ENCODE data around the gene PAPPA2. TPM values are rescaled to one million over a fixed set of nuclear protein-coding genes. Genes with fewer than 3 reads are reported as not detected.
"Not testable (repeated sequence)": the region's sequence is repeated elsewhere in the genome, so short reads cannot be mapped to it uniquely, and the experiment has no call there.

PAPPA2 gene
- polyA plus RNA-seq, 12 donors = 0.16 to 24.5 (median 0.39) TPM; not detected in 2

GRCh38 chr1:176552217-176552991 is 89.4 kb downstream of the PAPPA2 start:
- DNase-seq = no peak

- DNase-seq = no peak
Measured at GRCh38 chr1:176552999-176553398, 90.0 kb downstream of the PAPPA2 start.

DNA sequence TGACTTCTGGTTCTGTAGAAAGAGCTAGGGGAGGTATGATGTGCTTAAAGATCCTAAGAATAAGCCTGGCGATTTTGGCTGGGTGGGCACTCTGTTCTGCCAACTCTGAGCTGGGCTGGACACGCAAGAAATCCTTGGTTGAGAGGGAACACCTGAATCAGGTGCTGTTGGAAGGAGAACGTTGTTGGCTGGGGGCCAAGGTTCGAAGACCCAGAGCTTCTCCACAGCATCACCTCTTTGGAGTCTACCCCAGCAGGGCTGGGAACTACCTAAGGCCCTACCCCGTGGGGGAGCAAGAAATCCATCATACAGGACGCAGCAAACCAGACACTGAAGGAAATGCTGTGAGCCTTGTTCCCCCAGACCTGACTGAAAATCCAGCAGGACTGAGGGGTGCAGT is 93.3 kb downstream of the PAPPA2 start:
- no peak for DNase-seq

DNA sequence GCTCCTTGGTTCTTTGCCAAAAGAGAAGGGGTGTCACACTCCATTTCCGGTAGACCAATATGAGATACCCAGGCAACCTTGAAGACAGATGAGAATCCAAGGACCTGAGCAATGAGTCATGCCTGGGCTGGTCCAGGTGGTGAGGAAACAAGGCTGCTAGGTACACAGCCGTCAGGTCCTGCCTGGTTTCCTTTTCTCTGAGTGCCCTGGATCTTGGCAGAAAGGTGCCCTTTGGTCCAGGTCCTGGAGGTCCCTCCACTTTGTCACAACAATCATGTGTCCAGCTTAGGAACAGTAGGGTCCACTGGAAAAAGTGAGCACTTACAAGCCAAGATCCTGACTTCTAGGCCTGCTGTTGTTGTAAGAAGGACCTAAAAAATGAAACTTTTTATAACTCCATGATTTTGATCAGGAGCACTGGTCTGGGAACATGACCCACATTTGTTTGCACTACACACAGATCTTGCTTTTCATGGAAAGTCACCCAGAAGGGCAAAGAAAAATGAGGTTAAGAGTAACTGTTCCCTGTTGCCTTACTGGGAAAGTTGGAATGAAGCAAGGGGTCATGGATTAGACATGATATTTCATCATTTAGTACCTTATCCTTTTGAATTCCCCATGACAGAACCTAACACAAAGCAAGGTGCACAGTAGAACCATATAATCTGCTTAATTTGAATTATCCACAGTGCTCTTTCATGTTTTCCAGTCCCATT is 94.7 kb downstream of the PAPPA2 start:
- DNase-seq = no peak

DNA sequence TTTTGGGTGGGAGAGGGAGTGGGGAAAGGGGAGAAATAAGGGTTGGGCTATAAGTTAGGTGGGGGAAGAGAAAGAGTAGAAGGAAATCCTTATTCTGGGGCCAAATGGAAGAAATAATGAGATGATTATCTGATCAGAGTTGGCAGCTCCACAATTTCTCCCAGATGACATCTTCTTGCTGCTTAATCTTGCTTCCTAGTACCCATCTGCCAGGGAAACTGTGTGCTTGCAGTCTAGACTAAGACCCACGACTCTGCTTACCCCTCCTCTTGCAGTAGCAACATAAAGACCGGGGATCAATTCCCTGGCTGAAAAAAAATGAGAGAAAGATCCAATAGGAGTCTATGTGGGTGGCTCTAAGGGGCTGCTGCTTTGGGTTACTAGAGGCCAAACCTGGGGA is 95.6 kb downstream of the PAPPA2 start:
- no peak for DNase-seq

- DNase-seq = no peak
Measured at GRCh38 chr1:176559474-176559873, 96.5 kb downstream of the PAPPA2 start.

- peak; percentile 87 for DNase-seq
Measured at GRCh38 chr1:176559878-176560277, 96.9 kb downstream of the PAPPA2 start.

DNA sequence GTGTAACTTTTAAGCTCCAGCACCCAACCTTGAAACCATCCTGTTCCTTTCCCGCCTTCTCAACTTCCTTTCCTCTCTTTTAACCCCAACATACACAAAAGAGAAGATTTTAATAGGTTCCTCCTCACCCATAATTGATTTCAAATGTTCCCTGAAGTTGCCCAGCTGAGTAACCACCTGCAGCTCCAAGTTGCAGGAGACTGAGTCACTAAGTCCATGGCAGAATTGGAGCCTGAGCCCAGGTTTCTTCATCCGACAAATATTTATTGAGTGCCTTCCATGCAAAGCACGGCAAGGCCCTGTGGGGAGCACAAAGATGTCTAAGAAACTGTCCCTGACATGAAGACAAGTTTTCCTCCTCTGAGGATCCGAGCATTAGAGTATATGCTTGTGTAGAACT is 97.7 kb downstream of the PAPPA2 start:
- no peak for DNase-seq

DNA sequence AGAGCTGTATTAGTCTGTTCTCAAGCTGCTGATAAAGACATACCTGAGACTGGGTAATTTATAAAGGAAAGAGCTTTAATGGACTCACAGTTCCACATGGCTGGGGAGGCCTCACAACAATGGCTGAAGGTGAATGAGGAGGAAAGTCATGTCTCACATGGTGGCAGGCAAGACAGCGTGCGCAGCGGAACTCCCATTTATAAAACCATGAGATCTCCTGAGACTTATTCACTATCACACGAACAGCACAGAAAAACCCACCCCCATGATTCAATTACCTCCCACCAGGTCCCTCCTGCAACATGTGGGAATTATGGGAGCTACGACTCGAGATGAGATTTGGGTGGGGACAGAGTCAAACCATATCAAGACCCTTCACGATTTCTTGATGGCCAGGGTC is 98.8 kb downstream of the PAPPA2 start:
- not testable (repeated sequence) for DNase-seq

- no peak for DNase-seq
Measured at GRCh38 chr1:176566004-176566975, 103.3 kb downstream of the PAPPA2 start.

GRCh38 chr1:176567190-176567794 is 104.3 kb downstream of the PAPPA2 start:
- no peak for DNase-seq

DNA sequence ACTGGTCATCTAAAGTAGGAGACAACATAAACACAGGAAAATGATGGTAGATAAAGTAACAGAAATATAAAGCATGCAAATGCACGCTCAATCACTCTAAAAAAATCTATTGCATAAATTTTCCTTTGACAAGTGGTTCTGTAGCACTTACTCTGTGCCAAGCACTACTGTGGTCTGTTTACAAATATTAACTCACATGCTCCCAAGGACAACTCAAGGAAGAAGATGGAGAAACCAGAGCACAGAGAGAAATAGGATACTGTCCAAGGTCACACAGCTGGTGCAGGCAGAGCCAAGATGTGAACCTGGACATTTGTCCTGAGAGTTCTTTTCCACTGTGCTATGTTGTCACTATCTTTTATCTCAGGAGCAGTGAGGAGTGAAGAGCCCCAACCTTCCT is 105.2 kb downstream of the PAPPA2 start:
- no peak for DNase-seq

GRCh38 chr1:176574756-176575155 is 111.8 kb downstream of the PAPPA2 start:
- DNase-seq = no peak

- DNase-seq = no peak
Measured at GRCh38 chr1:176575991-176576390, 113.0 kb downstream of the PAPPA2 start.

GRCh38 chr1:176576670-176577069 is 113.7 kb downstream of the PAPPA2 start:
- DNase-seq = no peak

DNA sequence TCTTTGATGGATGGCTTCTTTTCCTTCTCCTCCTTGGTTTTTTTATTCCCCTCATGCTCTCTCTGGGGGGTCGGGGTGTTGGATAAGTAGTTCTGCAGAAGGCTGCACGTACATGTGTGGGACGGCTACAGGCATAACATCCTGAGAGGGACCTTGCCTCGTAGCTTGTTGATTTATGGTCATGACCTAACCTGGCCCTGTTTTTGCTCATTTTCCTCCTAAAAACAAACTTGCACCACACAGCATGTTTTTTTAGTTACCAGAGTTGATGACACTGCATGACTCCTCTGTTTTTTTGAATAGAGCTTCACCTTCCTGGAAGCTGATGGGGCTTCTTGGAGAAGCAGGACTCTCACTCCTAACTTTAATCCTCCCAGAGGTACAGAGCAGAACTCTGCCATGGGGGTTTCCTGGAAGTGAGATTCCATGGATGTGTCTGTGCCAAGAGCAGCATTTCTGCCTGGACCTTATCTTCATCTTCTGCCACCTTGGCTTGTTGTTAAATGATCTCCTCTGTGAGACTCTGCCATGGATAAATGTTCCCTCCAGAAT is 114.7 kb downstream of the PAPPA2 start:
- no peak for DNase-seq

- DNase-seq = no peak
Measured at GRCh38 chr1:176579087-176579486, 116.1 kb downstream of the PAPPA2 start.

DNA sequence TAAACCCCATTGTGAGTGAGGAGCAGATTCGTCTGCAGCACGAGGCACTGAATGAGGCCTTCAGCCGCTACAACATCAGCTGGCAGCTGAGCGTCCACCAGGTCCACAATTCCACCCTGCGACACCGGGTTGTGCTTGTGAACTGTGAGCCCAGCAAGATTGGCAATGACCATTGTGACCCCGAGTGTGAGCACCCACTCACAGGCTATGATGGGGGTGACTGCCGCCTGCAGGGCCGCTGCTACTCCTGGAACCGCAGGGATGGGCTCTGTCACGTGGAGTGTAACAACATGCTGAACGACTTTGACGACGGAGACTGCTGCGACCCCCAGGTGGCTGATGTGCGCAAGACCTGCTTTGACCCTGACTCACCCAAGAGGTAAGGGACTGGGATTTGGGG is 132.2 kb downstream of the PAPPA2 start:
- no peak for DNase-seq

GRCh38 chr1:176601348-176601747 is 138.4 kb downstream of the PAPPA2 start:
- no peak for DNase-seq

DNA sequence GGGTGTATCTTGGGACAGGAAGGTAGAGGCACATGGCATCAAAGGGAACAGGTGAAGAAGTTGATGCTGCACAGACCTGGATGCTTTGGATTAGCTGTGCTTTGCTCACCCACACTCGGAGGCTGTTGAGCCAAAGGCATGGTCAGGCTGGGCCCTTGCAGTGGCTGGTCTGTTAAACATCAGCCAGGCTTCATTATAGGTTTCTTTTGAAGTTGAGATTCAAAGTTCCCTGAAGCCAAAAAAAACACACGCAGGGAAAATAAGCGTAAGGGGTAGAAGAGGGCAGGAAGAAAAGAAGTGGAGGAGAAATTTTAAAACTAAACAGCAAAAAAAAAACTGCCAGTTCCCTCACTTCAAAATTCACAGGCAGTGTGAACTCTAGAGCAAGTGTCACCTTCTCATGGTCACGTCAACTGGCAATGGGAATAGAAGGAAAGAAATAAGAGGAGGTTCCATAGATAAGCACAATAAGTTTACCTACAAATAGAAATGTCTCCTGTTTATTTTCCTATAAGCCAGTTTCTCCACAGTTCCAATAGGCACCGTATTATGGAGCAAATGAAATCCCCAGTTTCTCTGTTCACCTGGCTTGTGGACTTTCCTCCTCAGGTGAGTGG is 139.5 kb downstream of the PAPPA2 start:
- no peak for DNase-seq

DNA sequence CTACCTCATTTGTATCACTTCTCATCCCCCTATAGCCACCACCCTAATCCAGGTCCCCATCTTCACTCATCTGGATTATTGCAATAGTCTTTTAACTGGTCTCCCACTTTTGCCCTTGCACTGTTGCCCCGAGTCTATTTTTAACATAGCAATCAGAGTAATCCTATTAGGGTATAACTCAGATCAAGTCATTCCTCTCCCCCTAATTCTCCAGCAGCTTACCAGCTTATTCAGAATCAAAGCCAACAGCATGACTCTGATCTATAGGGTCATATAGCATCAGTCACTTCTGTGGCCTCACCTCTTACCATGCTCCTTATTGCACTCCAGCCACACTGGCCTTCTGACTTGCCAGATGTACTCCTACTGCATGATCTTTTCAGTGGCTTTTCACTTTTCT is 140.7 kb downstream of the PAPPA2 start:
- DNase-seq = no peak

All from muscle of arm (tissue), 12 donors.